ENCODE measurements around the gene GPD1.

GRCh38 chr12:50090391-50090790 lies 13.4 kb upstream of the GPD1 start:
- TF ChIP-seq POLR2A (IDR thresholded peaks at IDR 0.05) (no peak), POLR2AphosphoS5 (IDR thresholded peaks at IDR 0.05) (no peak)

Data from spleen (tissue), 3 donors.